Upper lobe of left lung (tissue), 4 donors: Measurements from ENCODE around the gene MYLK.

Experiments used
- POLR2A ChIP-seq, 4 donors: fragments of 450-650 bp; IDR thresholded peaks; one replicate each; pipeline ENCODE4 v1.5.1; 2016 to 2017; ENCODE audit warnings: antibody characterized with exemption in 4 of 4, mild to moderate bottlenecking in 2 of 4
- TF ChIP-seq, protein P1 (sequence below), 6 experiments: fragments of 450-650 bp in 4 of 6; fragments of 200-600 bp in 2 of 6; sonication (generic) in 2 of 6; IDR thresholded peaks; one replicate each; pipeline ENCODE4 v1.5.1; 2016 to 2019; ENCODE audit warnings: antibody characterized with exemption in 6 of 6

DNA sequence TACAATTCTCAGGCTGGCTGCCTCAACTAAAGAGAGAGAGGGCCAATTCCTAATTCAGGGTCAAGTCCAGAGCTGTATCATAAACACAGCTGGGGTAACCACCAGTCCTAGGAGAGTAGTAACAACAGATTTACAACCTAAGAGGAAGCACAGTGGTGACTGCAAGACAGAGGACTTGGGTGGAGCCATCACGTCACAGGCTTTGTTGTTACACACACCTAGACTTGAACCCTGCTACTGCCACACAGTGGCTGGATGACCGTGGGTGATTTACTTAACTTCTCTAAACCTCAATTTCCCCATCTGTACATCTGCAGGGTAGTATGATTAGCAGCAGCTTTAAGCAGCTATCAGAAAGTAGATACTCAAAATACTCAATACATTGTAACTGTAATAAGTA is 78.6 kb downstream of the MYLK start:
- TF ChIP-seq, protein P1, sequence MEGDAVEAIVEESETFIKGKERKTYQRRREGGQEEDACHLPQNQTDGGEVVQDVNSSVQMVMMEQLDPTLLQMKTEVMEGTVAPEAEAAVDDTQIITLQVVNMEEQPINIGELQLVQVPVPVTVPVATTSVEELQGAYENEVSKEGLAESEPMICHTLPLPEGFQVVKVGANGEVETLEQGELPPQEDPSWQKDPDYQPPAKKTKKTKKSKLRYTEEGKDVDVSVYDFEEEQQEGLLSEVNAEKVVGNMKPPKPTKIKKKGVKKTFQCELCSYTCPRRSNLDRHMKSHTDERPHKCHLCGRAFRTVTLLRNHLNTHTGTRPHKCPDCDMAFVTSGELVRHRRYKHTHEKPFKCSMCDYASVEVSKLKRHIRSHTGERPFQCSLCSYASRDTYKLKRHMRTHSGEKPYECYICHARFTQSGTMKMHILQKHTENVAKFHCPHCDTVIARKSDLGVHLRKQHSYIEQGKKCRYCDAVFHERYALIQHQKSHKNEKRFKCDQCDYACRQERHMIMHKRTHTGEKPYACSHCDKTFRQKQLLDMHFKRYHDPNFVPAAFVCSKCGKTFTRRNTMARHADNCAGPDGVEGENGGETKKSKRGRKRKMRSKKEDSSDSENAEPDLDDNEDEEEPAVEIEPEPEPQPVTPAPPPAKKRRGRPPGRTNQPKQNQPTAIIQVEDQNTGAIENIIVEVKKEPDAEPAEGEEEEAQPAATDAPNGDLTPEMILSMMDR (IDR thresholded peaks at IDR 0.05): no peak
- TF ChIP-seq POLR2A (IDR thresholded peaks at IDR 0.05): no peak
